ENCODE results near the gene KCTD15. TPM values are rescaled to one million over a fixed set of nuclear protein-coding genes. Genes with fewer than 3 reads are reported as not detected.

Gene KCTD15
- total and polyA plus RNA-seq, 4 donors, result 0.89 to 13.8 (median 8.1) TPM

DNA sequence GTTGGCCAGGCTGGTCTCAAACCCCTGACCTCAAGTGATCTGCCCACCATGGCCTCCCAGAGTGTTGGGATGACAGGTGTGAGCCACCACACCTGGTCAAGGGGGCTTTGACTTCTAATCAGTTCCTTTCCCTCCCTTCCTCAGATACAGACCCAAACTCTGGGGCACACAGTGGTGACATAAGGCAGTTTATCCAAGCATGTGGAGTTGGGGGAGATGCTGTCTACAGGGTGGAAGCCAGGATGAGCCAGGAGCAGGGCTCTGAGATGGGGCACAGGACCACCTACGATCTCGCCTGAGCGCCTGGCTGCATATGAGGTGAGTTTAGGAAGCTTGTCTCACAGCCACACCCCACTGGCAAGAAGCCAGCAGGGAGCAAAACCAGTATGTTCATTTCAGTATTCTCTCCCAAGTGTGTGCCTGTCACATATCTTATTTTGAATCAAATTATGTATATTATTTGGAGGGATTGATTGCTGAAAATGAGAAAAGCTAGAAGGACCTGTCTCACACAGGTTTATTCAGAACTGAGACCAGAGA, 67.7 kb downstream of the KCTD15 start (continued):
- no peak for TF ChIP-seq ZBTB33 (IDR thresholded peaks at IDR 0.05)
- TF ChIP-seq HNF4A (conservative IDR thresholded peaks at IDR 0.05), result no peak

GRCh38 chr19:33865306-33865705, 68.6 kb downstream of the KCTD15 start:
- Histone ChIP-seq H3K4me1 (ENCODE audit: control insufficient read depth in 4 of 4, insufficient read depth in 4 of 4, low read length in 3 of 4) (no peaks in the 10 kb centered on the region), H3K9me3 (ENCODE audit: control insufficient read depth in 4 of 4, low read length in 3 of 4) (no peaks in the 10 kb centered on the region), H3K9ac (ENCODE audit: low read depth in 1 of 2, low read length in 2 of 2) (no peak overlapping the region), H3K4me3 (ENCODE audit: low read depth in 1 of 3, low read length in 3 of 3) (no peak overlapping the region), H3K36me3 (ENCODE audit: control insufficient read depth in 4 of 4, insufficient read depth in 3 of 4, low read depth in 1 of 4, low read length in 3 of 4) (no peaks in the 10 kb centered on the region), H3K27ac (ENCODE audit: low read depth in 1 of 2, low read length in 2 of 2) (no peak overlapping the region), H3K27me3 (ENCODE audit: control insufficient read depth in 4 of 4, insufficient read depth in 4 of 4, low read length in 3 of 4) (peaks cover 0 to 4% (median 0%) of the 10 kb centered on the region in 4 donors)
- WGBS, result 85% methylated on average over 10 of the region's 10 CpGs
- no peak for DNase-seq (ENCODE audit: low spot score)
- no peak for TF ChIP-seq MAX (IDR thresholded peaks at IDR 0.05)
- TF ChIP-seq NR2F2 (IDR thresholded peaks at IDR 0.05), result no peak
- no peak for TF ChIP-seq GABPA (IDR thresholded peaks at IDR 0.05 in 1 of 2, conservative IDR thresholded peaks at IDR 0.05 in 1 of 2)
- TF ChIP-seq TAF1 (conservative IDR thresholded peaks at IDR 0.05), result no peak
- TF ChIP-seq JUND (IDR thresholded peaks at IDR 0.05), result no peak
- TF ChIP-seq, protein P1, sequence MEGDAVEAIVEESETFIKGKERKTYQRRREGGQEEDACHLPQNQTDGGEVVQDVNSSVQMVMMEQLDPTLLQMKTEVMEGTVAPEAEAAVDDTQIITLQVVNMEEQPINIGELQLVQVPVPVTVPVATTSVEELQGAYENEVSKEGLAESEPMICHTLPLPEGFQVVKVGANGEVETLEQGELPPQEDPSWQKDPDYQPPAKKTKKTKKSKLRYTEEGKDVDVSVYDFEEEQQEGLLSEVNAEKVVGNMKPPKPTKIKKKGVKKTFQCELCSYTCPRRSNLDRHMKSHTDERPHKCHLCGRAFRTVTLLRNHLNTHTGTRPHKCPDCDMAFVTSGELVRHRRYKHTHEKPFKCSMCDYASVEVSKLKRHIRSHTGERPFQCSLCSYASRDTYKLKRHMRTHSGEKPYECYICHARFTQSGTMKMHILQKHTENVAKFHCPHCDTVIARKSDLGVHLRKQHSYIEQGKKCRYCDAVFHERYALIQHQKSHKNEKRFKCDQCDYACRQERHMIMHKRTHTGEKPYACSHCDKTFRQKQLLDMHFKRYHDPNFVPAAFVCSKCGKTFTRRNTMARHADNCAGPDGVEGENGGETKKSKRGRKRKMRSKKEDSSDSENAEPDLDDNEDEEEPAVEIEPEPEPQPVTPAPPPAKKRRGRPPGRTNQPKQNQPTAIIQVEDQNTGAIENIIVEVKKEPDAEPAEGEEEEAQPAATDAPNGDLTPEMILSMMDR (IDR thresholded peaks at IDR 0.05; ENCODE audit: low read depth, low read length, missing input control), result no peak
- no peak for TF ChIP-seq FOXA2 (IDR thresholded peaks at IDR 0.05)
- no peak for TF ChIP-seq SP1 (IDR thresholded peaks at IDR 0.05)
- no peak for TF ChIP-seq HNF4G (IDR thresholded peaks at IDR 0.05)
- no peak for TF ChIP-seq ZBTB33 (IDR thresholded peaks at IDR 0.05)
- TF ChIP-seq, protein P2, sequence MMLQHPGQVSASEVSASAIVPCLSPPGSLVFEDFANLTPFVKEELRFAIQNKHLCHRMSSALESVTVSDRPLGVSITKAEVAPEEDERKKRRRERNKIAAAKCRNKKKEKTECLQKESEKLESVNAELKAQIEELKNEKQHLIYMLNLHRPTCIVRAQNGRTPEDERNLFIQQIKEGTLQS (IDR thresholded peaks at IDR 0.05), result no peak
- TF ChIP-seq YY1 (IDR thresholded peaks at IDR 0.05), result no peak
- no peak for TF ChIP-seq RAD21 (IDR thresholded peaks at IDR 0.05)
- TF ChIP-seq FOXA1 (IDR thresholded peaks at IDR 0.05), result no peak
- TF ChIP-seq, protein P3, sequence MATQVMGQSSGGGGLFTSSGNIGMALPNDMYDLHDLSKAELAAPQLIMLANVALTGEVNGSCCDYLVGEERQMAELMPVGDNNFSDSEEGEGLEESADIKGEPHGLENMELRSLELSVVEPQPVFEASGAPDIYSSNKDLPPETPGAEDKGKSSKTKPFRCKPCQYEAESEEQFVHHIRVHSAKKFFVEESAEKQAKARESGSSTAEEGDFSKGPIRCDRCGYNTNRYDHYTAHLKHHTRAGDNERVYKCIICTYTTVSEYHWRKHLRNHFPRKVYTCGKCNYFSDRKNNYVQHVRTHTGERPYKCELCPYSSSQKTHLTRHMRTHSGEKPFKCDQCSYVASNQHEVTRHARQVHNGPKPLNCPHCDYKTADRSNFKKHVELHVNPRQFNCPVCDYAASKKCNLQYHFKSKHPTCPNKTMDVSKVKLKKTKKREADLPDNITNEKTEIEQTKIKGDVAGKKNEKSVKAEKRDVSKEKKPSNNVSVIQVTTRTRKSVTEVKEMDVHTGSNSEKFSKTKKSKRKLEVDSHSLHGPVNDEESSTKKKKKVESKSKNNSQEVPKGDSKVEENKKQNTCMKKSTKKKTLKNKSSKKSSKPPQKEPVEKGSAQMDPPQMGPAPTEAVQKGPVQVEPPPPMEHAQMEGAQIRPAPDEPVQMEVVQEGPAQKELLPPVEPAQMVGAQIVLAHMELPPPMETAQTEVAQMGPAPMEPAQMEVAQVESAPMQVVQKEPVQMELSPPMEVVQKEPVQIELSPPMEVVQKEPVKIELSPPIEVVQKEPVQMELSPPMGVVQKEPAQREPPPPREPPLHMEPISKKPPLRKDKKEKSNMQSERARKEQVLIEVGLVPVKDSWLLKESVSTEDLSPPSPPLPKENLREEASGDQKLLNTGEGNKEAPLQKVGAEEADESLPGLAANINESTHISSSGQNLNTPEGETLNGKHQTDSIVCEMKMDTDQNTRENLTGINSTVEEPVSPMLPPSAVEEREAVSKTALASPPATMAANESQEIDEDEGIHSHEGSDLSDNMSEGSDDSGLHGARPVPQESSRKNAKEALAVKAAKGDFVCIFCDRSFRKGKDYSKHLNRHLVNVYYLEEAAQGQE (IDR thresholded peaks at IDR 0.05), result no peak
- TF ChIP-seq RXRA (IDR thresholded peaks at IDR 0.05), result no peak
- no peak for TF ChIP-seq HNF4A (conservative IDR thresholded peaks at IDR 0.05)

Other genes with a start within 250 kb of the KCTD15 start
- not detected for gene CHST8, start 174.9 kb upstream of the KCTD15 start, total RNA-seq
- under 1 TPM; 0.05 to 0.07 TPM for gene CHST8, start 174.9 kb upstream of the KCTD15 start, polyA plus RNA-seq